GM19025 (cell line): ENCODE results near the gene ARMCX4.
"Not testable (repeated sequence)": the region's sequence is repeated elsewhere in the genome, so short reads cannot be mapped to it uniquely, and the experiment has no call there.

ENCODE experiments used
- ATAC-seq: cut with Tn5 transposase; IDR thresholded peaks from one replicate; pipeline ENCODE4 v1.9.1; 2021; ENCODE audit warnings: mild to moderate bottlenecking, low read depth, moderate library complexity; ENCODE audit not compliant: unreplicated experiment

Gene ARMCX4

GRCh38 chrX:101485212-101485949 is at the start of gene ARMCX4:
ARMCX4 (plus strand) TSS chrX:101485456; CDS start chrX:101488590, 3,134 bp downstream.
- no peak for ATAC-seq

GRCh38 chrX:101442085-101442484 is 43.2 kb upstream of the ARMCX4 start:
- ATAC-seq: no peak

- ATAC-seq: no peak
These were observed 36.0 kb upstream of the ARMCX4 start for GRCh38 chrX:101449279-101449678.

- no peak for ATAC-seq
These were observed 35.2 kb upstream of the ARMCX4 start for GRCh38 chrX:101450085-101450484.

- no peak for ATAC-seq
These were observed 34.3 kb upstream of the ARMCX4 start for GRCh38 chrX:101450961-101451360.

- no peak for ATAC-seq
These were observed 33.2 kb upstream of the ARMCX4 start for GRCh38 chrX:101452056-101452455.

- no peak for ATAC-seq
These were observed 24.6 kb upstream of the ARMCX4 start for GRCh38 chrX:101460669-101461068.

GRCh38 chrX:101462892-101463291 is 22.4 kb upstream of the ARMCX4 start:
- ATAC-seq: no peak

GRCh38 chrX:101478366-101478765 is 6.9 kb upstream of the ARMCX4 start:
- ATAC-seq: no peak

GRCh38 chrX:101482296-101482695 is 3.0 kb upstream of the ARMCX4 start:
- ATAC-seq: no peak

GRCh38 chrX:101483705-101484104 is 1.6 kb upstream of the ARMCX4 start:
- no peak for ATAC-seq

- no peak for ATAC-seq
These were observed 1.1 kb upstream of the ARMCX4 start for GRCh38 chrX:101484135-101484534.

GRCh38 chrX:101488796-101489195 is 3.5 kb downstream of the ARMCX4 start:
- ATAC-seq: no peak

- ATAC-seq: no peak
These were observed 6.7 kb downstream of the ARMCX4 start for GRCh38 chrX:101491943-101492342.

- no peak for ATAC-seq
These were observed 8.0 kb downstream of the ARMCX4 start for GRCh38 chrX:101493225-101493624.

GRCh38 chrX:101502929-101503328 is 17.7 kb downstream of the ARMCX4 start:
- not testable (repeated sequence) for ATAC-seq

- no peak for ATAC-seq
These were observed 22.1 kb downstream of the ARMCX4 start for GRCh38 chrX:101507372-101507771.

- ATAC-seq: no peak
These were observed 22.7 kb downstream of the ARMCX4 start for GRCh38 chrX:101507986-101508385.

- no peak for ATAC-seq
These were observed 45.7 kb downstream of the ARMCX4 start for GRCh38 chrX:101530944-101531343.
